Adrenal gland (tissue), 12 donors: Measurements from ENCODE around the gene ARRDC3. TPM values are rescaled to one million over a fixed set of nuclear protein-coding genes. Genes with fewer than 3 reads are reported as not detected.
"Not testable (repeated sequence)": the region's sequence is repeated elsewhere in the genome, so short reads cannot be mapped to it uniquely, and the experiment has no call there.

Experiments used
- DNase-seq, 7 donors: peaks; one replicate each; pipeline ENCODE4 v3.0.0-alpha.2; 2019 to 2020
- H3K27ac ChIP-seq, 5 donors: fragments of 200-600 bp; sonication (generic) in 4 of 5; 1 replicate in 3 of 5; 2 replicates in 2 of 5; pipeline versions ENCODE4 v1.5.1 to v1.8.0; 2016 to 2020; ENCODE audit warnings: mild to moderate bottlenecking in 1 of 5
- H3K27me3 ChIP-seq: fragments of 200-600 bp; 2 replicates; pipeline ENCODE4 v1.8.0; 2021
- H3K36me3 ChIP-seq, 2 donors: fragments of 200-600 bp; replicated peaks in 1 of 2; 1 replicate in 1 of 2; 2 replicates in 1 of 2; pipeline versions ENCODE4 v1.5.1 to v1.8.0; 2018 to 2022
- H3K4me1 ChIP-seq, 2 donors: fragments of 200-600 bp; replicated peaks in 1 of 2; 1 replicate in 1 of 2; 2 replicates in 1 of 2; pipeline versions ENCODE4 v1.5.1 to v1.8.0; 2018 to 2021
- H3K4me3 ChIP-seq, 4 donors: fragments of 200-600 bp; sonication (generic) in 3 of 4; one replicate each; pipeline ENCODE4 v1.5.1; 2016 to 2018
- H3K9me3 ChIP-seq, 3 donors: fragments of 200-600 bp; sonication (generic) in 1 of 3; replicated peaks in 1 of 3; 1 replicate in 2 of 3; 2 replicates in 1 of 3; pipeline versions ENCODE4 v1.5.1 to v1.8.0; 2016 to 2021
- CTCF ChIP-seq, 6 experiments: fragments of 450-650 bp in 4 of 6; fragments of 200-600 bp in 2 of 6; sonication (generic) in 1 of 6; IDR thresholded peaks; 1 replicate in 5 of 6; 2 replicates in 1 of 6; pipeline versions ENCODE4 v1.5.1 to v1.8.0; 2016 to 2021; ENCODE audit warnings: antibody characterized with exemption in 6 of 6, mild to moderate bottlenecking in 2 of 6, moderate library complexity in 1 of 6
- POLR2A ChIP-seq, 2 donors: fragments of 450-650 bp; IDR thresholded peaks; one replicate each; pipeline ENCODE4 v1.6.1; 2017; ENCODE audit warnings: antibody characterized with exemption in 2 of 2, mild to moderate bottlenecking in 2 of 2, moderate library complexity in 1 of 2
- whole genome bisulfite sequencing, 4 donors: extraction: QIAGEN DNeasy Blood & Tissue Kit in 2 of 4; methylation state at CpG; one replicate each; pipeline versions ENCODE4 v1.1.5 to v1.1.7; 2013 to 2017; 5-methylcytosine and 5-hydroxymethylcytosine counted together
- intact Hi-C, 2 donors: fragments of 100-400 bp; cut with DNase I; formaldehyde crosslinking; loops; one replicate each; pipeline versions ENCODE4 v1.14.1 to v1.15.0; 2022 to 2023
- polyA plus RNA-seq, 3 donors: library from polyadenylated mRNA; stranded (reverse); fragments of 200-250 nt in 2 of 3; fragments of 350-450 nt in 1 of 3; fragmentation: Illumina TruSeq in 1 of 3; extraction: RNeasy Lipid Tissue Mini Kit (QIAGEN cat#74804) in 1 of 3; gene quantifications; one replicate each; pipeline ENCODE4 v1.2.3, GENCODE V29; 2013 to 2014
- total RNA-seq, 9 donors: library from RNA; depleted of rRNA in 4 of 9; stranded (reverse); fragments of >200 nt in 4 of 9; fragments of 120-200 nt in 1 of 9; fragmentation: NEBNext Ultra II Directional in 1 of 9; extraction: Animal tissue kit (Norgen Biotek cat#: 25700) in 1 of 9; gene quantifications; one replicate each; pipeline versions ENCODE4 v1.1.0 to v1.2.4, GENCODE V29; 2013 to 2023
- donor health status: healthy with polysubstance abuse.
- donor health status: Bipolar disorder and iron deficiency.
- donor health status: DM: yes; HTN: yes; CAD: no.
- donor health status: DM: no; HTN: no; CAD: no.
- donor health status: DM: no; HTN: no; CAD: no.
- donor health status: DM: yes; HTN: yes; CAD: no.

Gene ARRDC3
- total and polyA plus RNA-seq, 12 donors, result 36.1 to 410 (median 141) TPM

- Histone ChIP-seq H3K4me3 (no peak overlapping the region), H3K36me3 (no peaks in the 10 kb centered on the region), H3K9me3 (no peaks in the 10 kb centered on the region), H3K27me3 (no peaks in the 10 kb centered on the region), H3K27ac (no peak overlapping the region), H3K4me1 (no peaks in the 10 kb centered on the region)
- intact Hi-C loops, result no loop called here
- TF ChIP-seq POLR2A (IDR thresholded peaks at IDR 0.05), result no peak
- TF ChIP-seq CTCF (IDR thresholded peaks at IDR 0.05), result no peak
- DNase-seq, result no peak
- 95 to 100% (median 98%) methylated on average over 2 of the region's 2 CpGs for WGBS, 4 donors
Measured at GRCh38 chr5:91401175-91401574, 18.1 kb upstream of the ARRDC3 start.

GRCh38 chr5:91397791-91398190 is 14.7 kb upstream of the ARRDC3 start:
- TF ChIP-seq POLR2A (IDR thresholded peaks at IDR 0.05) (no peak), CTCF (IDR thresholded peaks at IDR 0.05) (no peak)
- intact Hi-C loops, result loop anchor here in 1 of 2 donors (10.0 kb wide), 1 partner anchor 543 kb away; no protein-coding TSS in a partner anchor
- Histone ChIP-seq H3K27ac (no peak overlapping the region), H3K9me3 (no peaks in the 10 kb centered on the region), H3K27me3 (no peaks in the 10 kb centered on the region), H3K4me1 (no peaks in the 10 kb centered on the region), H3K4me3 (no peak overlapping the region), H3K36me3 (no peaks in the 10 kb centered on the region)
- DNase-seq, result no peak

GRCh38 chr5:91390268-91390667 is 7.2 kb upstream of the ARRDC3 start:
- TF ChIP-seq CTCF (IDR thresholded peaks at IDR 0.05) (no peak), POLR2A (IDR thresholded peaks at IDR 0.05) (no peak)
- 79 to 91% (median 86%) methylated on average over 4 of the region's 4 CpGs for WGBS, 4 donors
- H3K27me3 ChIP-seq, result no peaks in the 10 kb centered on the region

GRCh38 chr5:91389555-91389954 is 6.4 kb upstream of the ARRDC3 start:
- not testable (repeated sequence) for H3K4me3 ChIP-seq, H3K36me3 ChIP-seq, H3K27ac ChIP-seq, DNase-seq, H3K27me3 ChIP-seq, H3K4me1 ChIP-seq, H3K9me3 ChIP-seq
- intact Hi-C loops, result loop anchor here in 1 of 2 donors (10.0 kb wide), 1 partner anchor 275 kb away; no protein-coding TSS in a partner anchor

More at GRCh38 chr5:91390268-91390667, 7.2 kb upstream of the ARRDC3 start:
- no peak overlapping the region for H3K27ac ChIP-seq
- H3K4me3 ChIP-seq, result no peak overlapping the region
- H3K36me3 ChIP-seq, result no peaks in the 10 kb centered on the region
- no peaks in the 10 kb centered on the region for H3K9me3 ChIP-seq
- no peak for DNase-seq
- intact Hi-C loops, result loop anchor here in 1 of 2 donors (10.0 kb wide), 1 partner anchor 535 kb away; no protein-coding TSS in a partner anchor
- no peaks in the 10 kb centered on the region for H3K4me1 ChIP-seq

GRCh38 chr5:91388362-91388761 is 5.2 kb upstream of the ARRDC3 start:
- H3K4me1 ChIP-seq, result peaks cover 7 to 10% of the 10 kb centered on the region in 2 donors
- no peak overlapping the region for H3K4me3 ChIP-seq
- H3K9me3 ChIP-seq, result no peaks in the 10 kb centered on the region
- DNase-seq, result no peak
- H3K36me3 ChIP-seq, result no peaks in the 10 kb centered on the region
- 96 to 99% (median 97%) methylated on average over 5 of the region's 5 CpGs for WGBS, 4 donors
- intact Hi-C loops, result loop anchor here in 1 of 2 donors (10.0 kb wide), 1 partner anchor 274 kb away; no protein-coding TSS in a partner anchor
- TF ChIP-seq CTCF (IDR thresholded peaks at IDR 0.05), result no peak
- no peak for TF ChIP-seq POLR2A (IDR thresholded peaks at IDR 0.05)
- H3K27ac ChIP-seq, result no peak overlapping the region
- H3K27me3 ChIP-seq, result no peaks in the 10 kb centered on the region
